ENCODE results near the gene NPLOC4.

Gene NPLOC4

GRCh38 chr17:81638683-81639082, 1.8 kb upstream of the NPLOC4 start:
- no peak overlapping the region for H3K4me2 ChIP-seq (ENCODE audit: low read depth, low read length, poor library complexity, severe bottlenecking)

GRCh38 chr17:81635973-81636504, 873 bp downstream of the NPLOC4 start:
- Histone ChIP-seq H3K27ac (ENCODE audit: low read depth, low read length) (0 out of 2 replicates have a peak overlapping the region, but pooled peaks have one; percentile 31), H3K4me2 (ENCODE audit: low read depth, low read length, poor library complexity, severe bottlenecking) (peak overlapping the region; percentile 82), H3K9me3 (ENCODE audit: insufficient read depth, low read length) (no peaks in the 10 kb centered on the region), H3K9ac (ENCODE audit: low read length) (peak overlapping the region; percentile 96), H3K36me3 (ENCODE audit: low read length) (no peaks in the 10 kb centered on the region), H3K9me2 (replicated peaks; ENCODE audit: insufficient read depth, low read length) (no peaks in the 10 kb centered on the region), H3K27me3 (ENCODE audit: low read length) (no peaks in the 10 kb centered on the region), H3F3A (ENCODE audit: insufficient read depth) (no peaks in the 10 kb centered on the region), H4K20me1 (ENCODE audit: low read depth, low read length) (no peaks in the 10 kb centered on the region; the same call in 1 of the 2 replicates), H3K79me2 (ENCODE audit: insufficient read depth, low read length) (peaks cover 54% of the 10 kb centered on the region), H2AFZ (ENCODE audit: low read depth, low read length, severe bottlenecking) (no peak overlapping the region), H3K4me3 (ENCODE audit: insufficient read depth, low read length, poor library complexity, severe bottlenecking) (peak overlapping the region; percentile 86)
- no peak for TF ChIP-seq EZH2phosphoT487 (conservative IDR thresholded peaks at IDR 0.05; ENCODE audit: low read length)
- no peak for TF ChIP-seq CTCF (IDR thresholded peaks at IDR 0.05; ENCODE audit: insufficient read depth, low read length, poor library complexity, severe bottlenecking)

More at GRCh38 chr17:81638683-81639082, 1.8 kb upstream of the NPLOC4 start:
- Histone ChIP-seq H3K9me3 (ENCODE audit: insufficient read depth, low read length) (no peaks in the 10 kb centered on the region), H4K20me1 (ENCODE audit: low read depth, low read length) (no peaks in the 10 kb centered on the region; the same call in 1 of the 2 replicates), H3K4me3 (ENCODE audit: insufficient read depth, low read length, poor library complexity, severe bottlenecking) (no peak overlapping the region), H3K36me3 (ENCODE audit: low read length) (no peaks in the 10 kb centered on the region), H3K27me3 (ENCODE audit: low read length) (no peaks in the 10 kb centered on the region), H3K27ac (ENCODE audit: low read depth, low read length) (no peak overlapping the region), H3K9ac (ENCODE audit: low read length) (no peak overlapping the region), H2AFZ (ENCODE audit: low read depth, low read length, severe bottlenecking) (no peak overlapping the region), H3F3A (ENCODE audit: insufficient read depth) (no peaks in the 10 kb centered on the region), H3K9me2 (replicated peaks; ENCODE audit: insufficient read depth, low read length) (no peaks in the 10 kb centered on the region), H3K79me2 (ENCODE audit: insufficient read depth, low read length) (peaks cover 30% of the 10 kb centered on the region)
- TF ChIP-seq EZH2phosphoT487 (conservative IDR thresholded peaks at IDR 0.05; ENCODE audit: low read length), result no peak
- no peak for TF ChIP-seq CTCF (IDR thresholded peaks at IDR 0.05; ENCODE audit: insufficient read depth, low read length, poor library complexity, severe bottlenecking)

GRCh38 chr17:81635431-81635830, 1.5 kb downstream of the NPLOC4 start:
- TF ChIP-seq EZH2phosphoT487 (conservative IDR thresholded peaks at IDR 0.05; ENCODE audit: low read length), result no peak
- TF ChIP-seq CTCF (IDR thresholded peaks at IDR 0.05; ENCODE audit: insufficient read depth, low read length, poor library complexity, severe bottlenecking), result no peak
- Histone ChIP-seq H3K9me3 (ENCODE audit: insufficient read depth, low read length) (no peaks in the 10 kb centered on the region), H3K36me3 (ENCODE audit: low read length) (no peaks in the 10 kb centered on the region), H3K9me2 (replicated peaks; ENCODE audit: insufficient read depth, low read length) (no peaks in the 10 kb centered on the region), H3K4me3 (ENCODE audit: insufficient read depth, low read length, poor library complexity, severe bottlenecking) (peak overlapping the region; percentile 86), H3K27ac (ENCODE audit: low read depth, low read length) (no peak overlapping the region), H3K4me2 (ENCODE audit: low read depth, low read length, poor library complexity, severe bottlenecking) (peak overlapping the region; percentile 82), H2AFZ (ENCODE audit: low read depth, low read length, severe bottlenecking) (no peak overlapping the region), H3F3A (ENCODE audit: insufficient read depth) (no peaks in the 10 kb centered on the region), H3K27me3 (ENCODE audit: low read length) (no peaks in the 10 kb centered on the region), H4K20me1 (ENCODE audit: low read depth, low read length) (no peaks in the 10 kb centered on the region; the same call in 1 of the 2 replicates), H3K79me2 (ENCODE audit: insufficient read depth, low read length) (peaks cover 54% of the 10 kb centered on the region), H3K9ac (ENCODE audit: low read length) (peak overlapping the region; percentile 96)
